Hematopoietic multipotent progenitor cell treated with erythropoietin and hydrocortisone succinate and interleukin-3 and kit ligand, for 4 days (in vitro differentiated cells): Measurements from ENCODE around the gene TMEM267.
"Not testable (repeated sequence)": the region's sequence is repeated elsewhere in the genome, so short reads cannot be mapped to it uniquely, and the experiment has no call there.

Experiments used
- DNase-seq: peaks from one replicate; pipeline ENCODE4 v3.0.0-alpha.2; 2015

The TMEM267 gene

DNA sequence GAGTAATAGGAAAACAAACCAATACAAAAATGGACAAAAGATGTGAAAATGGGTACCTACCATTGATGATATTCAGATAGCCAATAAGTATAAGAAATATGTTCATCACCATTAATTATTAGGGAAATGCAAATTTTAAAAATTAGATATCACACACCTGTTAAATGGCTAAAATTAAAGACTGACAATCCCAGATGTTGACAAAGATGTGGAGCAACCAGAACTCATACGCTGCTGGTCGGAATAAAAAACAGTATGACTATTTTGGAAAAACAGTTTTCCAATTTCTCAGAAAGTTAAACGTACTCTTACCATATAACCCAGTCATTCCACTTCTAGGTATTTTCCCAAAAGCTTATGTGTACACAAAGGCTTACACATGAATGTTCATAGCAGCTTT is 27.1 kb downstream of the TMEM267 start:
- no peak for DNase-seq

DNA sequence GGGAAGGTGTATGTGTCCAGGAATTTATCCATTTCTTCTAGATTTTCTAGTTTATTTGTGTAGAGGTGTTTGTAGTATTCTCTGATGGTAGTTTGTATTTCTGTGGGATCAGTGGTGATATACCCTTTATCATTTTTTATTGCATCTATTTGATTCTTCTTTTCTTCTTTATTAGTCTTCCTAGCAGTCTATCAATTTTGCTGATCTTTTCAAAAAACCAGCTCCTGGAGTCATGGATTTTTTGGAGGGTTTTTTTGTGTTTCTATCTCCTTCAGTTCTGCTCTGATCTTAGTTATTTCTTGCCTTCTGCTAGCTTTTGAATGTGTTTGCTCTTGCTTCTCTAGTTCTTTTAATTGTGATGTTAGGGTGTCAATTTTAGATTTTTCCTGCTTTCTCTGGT is 42.1 kb downstream of the TMEM267 start:
- not testable (repeated sequence) for DNase-seq

DNA sequence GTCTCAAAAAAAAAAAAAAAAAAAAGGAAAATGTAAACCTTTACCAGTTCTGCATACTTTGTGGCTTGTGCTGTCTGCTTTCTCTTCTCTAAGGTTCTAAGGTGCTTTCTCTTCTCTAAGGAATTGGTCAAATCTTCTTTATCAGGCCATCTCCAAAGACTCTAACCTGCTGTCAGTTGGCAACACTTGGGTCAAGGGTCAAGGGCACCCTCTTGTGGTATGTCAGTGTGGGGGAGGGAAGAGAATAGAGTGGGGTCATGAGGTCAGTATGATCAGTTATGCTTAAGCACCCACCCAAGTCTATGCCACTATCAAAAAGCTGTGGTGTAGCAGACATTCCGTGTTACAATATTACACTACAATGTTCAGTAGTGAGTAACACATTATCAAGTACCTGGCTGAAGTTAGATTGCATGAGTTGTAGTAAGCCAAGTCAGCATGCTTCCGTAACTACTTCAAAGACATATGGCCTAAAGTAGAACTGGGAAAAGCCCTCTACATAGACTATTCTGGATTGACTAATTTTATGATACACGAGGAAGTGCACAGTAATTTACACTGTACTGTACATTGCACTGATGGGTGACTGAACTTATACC is 46.5 kb downstream of the TMEM267 start:
- no peak for DNase-seq

DNA sequence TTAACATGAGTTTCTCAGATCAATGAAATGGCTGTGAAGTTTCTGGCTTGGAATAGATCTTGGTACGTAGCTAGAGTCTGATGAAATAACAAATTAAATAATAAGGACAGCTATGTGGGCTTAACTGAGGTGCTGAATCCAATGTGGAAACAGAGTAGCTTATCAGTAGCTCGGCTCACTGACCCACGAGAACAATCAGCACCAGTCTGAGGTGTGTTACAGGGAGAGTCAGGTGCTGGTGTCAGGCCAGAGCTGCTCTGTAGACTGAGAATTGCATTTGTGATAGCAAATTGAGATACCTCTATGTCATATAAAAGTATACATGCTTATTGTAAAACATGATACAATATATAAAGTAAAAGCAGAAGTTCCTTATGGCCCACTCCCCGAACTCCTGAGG is 50.3 kb downstream of the TMEM267 start:
- DNase-seq: no peak

DNA sequence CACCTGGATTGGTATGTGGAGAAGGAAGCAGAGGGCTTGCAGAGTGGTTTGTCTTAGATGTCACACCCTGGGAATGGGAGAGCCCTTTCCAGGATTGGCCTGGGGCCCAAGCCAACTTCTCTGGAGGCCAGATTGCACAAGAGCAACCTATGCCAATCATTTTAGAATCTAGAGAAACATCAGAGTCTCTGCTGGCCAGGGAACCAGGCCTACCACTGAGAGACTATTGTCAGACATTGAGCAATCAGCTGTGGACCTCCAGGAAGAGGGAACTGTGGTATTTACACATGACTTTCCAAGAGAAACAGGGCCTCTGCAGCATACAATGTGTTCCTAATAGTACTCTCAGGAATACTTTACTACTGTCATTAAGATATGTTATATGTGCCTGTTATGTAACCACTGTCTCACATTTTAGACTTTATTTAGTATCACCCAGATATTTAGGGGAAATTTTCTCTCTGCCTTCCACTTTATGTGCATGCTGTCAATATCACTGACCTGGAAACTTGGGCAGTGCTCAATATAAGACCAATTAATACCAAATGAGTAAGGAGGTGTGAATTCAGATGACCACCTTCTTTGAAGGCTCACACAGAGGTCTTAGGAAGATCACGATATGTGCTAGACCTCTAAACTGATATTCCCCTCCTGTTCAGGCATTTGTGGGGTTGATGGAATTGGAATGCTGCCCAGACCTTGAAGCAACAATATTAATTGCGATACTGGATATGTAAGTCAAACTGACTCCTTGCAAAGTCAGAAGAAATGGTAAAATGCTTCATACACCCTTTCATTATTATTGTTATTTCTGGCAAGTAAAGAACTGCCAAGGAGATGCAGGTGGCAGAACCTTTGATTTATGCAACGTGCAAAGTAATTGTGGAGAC is 50.9 kb downstream of the TMEM267 start:
- DNase-seq: peak; percentile 44

DNA sequence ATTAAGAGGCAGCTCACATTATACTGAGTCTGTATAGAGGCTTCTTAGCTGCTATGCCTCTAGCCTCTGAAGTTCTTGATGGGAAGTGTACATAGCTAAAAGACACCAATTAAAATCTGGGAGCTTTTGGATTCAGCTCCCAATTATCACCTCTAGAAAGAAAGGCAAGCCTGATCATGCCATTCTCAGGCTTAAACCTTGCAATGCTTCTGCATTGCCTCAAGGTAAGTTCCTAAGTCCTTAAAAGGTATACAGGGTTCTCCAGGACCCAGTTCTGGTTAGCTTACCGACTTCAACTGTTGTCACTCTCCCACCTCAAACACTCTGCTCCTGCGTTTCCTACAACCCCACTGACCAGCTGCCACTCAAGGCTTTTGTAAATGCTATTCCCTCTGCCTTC is 54.0 kb downstream of the TMEM267 start:
- no peak for DNase-seq

DNA sequence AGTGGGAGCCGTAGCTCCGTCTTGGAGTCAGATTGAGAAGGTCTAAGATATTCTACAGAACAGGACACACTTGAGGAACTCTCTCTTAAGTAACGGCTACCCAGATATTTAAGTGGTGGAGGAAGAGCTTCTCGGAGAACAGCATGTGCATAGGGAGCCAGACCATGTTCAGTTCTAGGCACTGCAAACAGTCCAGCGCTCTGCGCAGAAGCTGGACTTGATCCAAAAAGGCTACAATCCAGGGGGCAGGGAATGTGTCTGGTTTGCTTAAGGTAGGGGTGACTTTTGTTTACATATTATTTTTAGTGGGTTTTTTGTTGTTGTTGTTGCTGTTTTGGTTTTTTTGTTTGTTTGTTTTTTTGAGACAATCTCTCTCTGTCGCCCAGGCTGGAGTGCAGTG is 54.6 kb downstream of the TMEM267 start:
- no peak for DNase-seq

DNA sequence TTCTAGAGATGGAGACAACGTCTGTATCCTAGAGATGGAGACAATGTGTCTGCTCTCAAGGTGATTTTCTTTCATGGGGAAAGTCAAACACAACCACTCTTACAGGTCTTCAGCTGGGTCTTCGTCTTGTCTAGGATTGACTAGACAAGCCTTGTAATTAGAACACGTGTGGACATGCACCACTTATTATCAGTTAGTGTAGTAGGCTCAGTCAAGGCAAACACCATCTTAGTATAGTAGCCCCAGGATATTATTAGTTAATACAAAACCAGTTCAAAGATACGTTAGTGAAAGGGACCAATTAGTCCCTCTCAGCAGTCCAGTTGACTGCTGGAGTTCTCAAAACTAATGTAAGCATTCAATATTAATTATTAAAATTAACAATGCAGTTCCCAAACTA is 56.4 kb downstream of the TMEM267 start:
- no peak for DNase-seq

DNA sequence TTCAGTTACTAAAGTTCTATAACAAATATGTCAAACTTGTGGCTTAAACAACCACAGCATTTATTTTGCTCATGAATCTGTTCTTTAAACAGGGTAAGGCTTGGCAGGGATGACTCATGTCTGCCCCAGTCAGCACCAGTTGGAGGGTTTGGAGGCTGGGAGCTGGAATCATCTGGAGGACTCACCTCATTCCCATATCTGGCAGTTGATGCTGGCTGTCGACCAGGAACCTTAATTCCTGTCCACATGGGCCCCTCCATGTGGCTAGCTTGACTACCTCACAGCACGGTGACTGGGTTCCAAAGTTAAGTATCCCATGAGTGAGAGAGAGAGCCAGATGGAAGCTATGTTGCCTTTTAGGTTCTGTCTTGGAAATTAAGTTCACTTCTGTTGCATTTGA is 57.7 kb downstream of the TMEM267 start:
- no peak for DNase-seq

DNA sequence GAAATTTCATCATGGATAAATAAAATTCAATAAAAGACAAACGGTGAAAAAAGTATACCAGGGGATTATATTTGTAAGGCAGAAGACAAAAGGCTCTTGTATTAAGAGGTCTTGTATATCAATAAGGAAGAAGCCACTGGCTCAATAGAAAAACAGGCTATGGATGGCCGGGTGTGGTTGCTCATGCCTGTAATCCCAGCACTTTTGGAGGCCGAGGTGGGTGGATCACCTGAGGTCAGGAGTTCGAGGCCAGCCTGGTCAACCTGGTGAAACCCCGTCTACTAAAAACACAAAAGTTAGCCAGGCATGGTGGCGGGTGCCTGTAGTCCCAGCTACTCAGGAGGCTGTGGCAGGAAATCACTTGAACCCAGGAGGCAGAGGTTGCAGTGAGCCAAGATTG is 60.6 kb downstream of the TMEM267 start:
- not testable (repeated sequence) for DNase-seq

DNA sequence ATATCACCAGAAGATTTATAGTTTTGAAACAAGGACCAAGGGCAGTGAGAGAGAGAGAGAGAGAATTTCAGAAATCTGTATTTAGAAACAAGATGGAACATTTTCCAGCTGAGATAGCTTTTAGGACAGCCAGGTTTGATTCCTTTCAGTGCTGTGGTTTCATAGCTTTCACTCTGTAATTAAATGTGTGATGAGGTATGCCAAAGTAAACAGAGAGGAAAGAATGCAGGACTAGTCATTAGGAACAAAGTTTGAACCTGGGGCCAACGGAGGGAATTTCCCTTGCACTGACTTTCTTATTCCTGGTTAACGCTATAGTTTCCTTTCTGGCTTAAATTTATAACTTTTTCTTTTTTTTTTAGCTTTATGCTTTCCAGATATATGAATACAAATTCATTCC is 61.5 kb downstream of the TMEM267 start:
- DNase-seq: no peak

DNA sequence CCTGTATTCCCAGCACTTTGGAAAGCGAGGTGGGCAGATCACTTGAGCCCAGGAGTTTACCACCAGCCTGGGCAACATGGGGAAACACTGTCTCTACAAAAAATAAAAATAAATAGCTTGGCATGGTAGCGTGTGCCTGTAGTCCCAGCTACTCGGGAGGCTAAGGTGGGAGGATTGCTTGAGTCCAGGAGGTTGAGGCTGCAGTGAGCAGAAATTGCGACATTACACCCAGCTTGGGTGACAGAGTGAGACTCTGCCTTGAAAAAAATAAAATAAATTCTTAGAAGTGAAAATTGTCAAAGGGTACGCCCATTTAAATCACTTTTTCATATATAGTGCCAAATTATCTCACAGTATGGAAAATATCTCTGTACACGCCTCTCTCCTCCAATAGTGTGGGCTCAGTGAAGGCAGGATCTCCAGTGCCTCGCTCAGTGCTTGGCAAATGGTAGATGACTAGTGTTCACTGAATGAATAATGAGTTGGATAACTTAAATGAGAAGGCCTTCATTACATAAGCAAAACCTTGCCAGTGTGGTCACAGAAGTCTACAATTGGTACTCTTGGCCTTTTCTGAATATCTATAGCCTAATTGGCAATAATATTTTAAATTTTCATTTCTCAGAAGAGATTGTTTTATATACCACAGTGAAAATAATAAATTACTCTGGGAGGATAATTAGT is 62.1 kb downstream of the TMEM267 start:
- DNase-seq: no peak

DNA sequence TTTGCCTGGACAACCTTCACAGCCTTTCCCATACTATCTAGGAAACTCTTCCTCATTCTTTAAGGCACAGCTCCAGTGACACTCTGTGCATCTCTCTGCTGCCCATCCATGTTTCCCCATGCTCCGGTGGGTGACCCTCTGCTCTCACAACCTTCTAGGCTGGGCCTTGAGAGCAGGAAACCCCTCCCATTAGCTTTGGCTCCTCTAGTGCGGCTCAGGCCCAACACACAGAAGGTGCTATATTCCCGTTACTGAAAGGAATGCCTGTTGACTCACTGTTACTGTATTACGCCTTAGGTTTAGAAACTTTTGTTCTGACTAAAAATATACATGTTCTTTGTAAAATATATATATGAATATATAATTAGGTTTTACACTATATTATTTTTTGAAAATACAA is 63.4 kb downstream of the TMEM267 start:
- DNase-seq: no peak

DNA sequence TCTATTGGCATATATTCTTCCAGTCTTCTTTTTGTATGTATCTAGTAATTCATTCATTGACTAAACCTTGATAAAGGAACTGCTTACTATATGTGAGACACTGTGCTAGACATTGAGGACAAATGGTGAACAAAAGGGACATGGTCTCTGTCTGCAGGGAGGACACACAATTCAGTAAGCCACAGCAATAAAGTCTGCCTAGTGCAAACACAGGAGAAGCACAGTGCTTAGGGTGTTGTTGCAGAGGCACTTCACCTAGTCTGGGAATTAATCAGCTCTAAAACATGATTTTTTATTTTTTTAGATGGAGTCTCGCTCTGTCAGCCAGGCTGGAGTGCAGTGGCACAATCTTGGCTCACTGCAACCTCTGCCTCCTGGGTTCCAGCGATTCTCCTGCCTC is 65.1 kb downstream of the TMEM267 start:
- DNase-seq: no peak

DNA sequence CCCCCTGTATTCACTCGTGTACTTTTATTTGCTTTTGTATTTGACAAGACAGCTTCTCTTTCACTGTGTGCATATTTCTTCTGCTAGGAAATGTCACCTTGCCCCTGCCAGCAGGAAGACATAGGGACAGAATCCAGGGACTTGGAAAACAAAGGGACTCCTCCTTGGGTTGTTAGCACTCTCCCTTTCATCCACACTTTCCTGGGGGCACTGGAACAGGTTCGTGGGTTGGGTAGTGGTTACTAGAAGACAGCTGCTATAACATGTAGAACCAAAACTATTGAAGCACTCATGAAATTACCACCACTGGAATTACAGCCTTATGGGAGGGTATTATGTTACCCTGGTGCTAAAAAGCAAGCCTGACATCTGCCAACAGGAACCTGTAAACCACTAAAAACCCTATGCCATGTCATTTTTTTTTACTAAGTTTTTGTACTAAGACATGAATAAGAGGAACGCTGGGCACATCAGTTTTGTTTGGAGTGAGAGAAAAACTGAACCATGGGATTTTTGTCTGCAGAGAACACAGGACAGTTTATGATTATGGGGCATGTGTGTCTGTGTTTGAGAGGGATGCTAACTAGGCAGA is 66.8 kb downstream of the TMEM267 start:
- no peak for DNase-seq

DNA sequence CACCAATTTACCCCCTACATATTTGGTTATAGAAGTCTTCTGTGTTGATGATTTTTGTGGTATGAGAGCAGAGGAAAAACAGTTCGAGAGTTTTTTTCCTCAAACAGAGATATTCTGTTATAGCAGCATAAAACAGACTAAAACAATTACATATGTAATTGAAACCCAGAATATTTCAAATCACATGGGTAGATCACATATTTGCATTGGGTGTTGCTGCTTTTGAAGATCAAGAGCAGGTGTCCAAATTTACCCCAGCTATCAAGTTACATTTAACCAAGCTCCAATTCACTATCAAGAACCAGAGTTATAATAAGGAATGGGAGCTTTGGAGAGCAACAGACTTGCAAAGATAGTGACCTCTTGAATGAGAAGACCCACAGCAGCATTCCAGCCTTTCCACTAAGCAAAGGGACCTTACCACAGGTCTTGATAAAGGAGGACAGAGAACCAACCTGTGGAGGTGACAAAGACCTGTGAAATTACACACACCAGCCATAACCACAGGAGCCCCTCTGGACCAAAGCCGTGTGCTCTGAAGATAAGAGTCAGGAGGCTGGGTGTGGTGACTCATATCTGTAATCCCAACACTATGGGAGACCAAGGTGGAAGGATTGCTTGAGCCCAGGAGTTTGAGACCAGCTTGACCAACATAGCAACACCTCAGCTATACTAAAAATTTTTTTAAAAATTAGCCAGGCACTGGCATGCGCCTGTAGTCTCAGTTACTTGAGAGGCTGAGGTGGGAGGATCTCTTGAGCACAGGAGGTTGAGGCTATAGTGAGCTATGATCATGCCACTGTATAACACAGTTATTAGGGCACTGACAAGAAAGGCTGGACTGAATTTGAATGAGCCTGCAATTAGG is 67.5 kb downstream of the TMEM267 start:
- peak; percentile 73 for DNase-seq

DNA sequence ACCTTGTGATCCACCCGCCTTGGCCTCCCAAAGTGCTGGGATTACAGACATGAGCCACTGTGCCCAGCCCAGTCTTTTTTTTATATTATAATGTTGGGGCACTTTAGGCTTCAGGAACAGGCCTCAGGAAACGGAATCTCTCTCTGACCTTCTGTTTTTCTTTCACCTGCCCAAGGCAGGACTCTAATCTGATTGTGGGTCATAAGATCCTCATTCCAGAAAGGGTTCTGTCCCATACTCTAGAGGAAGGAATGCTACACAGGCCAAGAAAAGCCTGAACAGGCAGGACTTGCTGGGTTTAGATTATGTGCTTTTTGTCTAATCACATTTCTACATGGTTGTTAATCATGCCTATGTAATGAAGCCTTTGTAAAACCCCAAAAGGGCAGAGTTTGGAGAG is 69.7 kb downstream of the TMEM267 start:
- no peak for DNase-seq

DNA sequence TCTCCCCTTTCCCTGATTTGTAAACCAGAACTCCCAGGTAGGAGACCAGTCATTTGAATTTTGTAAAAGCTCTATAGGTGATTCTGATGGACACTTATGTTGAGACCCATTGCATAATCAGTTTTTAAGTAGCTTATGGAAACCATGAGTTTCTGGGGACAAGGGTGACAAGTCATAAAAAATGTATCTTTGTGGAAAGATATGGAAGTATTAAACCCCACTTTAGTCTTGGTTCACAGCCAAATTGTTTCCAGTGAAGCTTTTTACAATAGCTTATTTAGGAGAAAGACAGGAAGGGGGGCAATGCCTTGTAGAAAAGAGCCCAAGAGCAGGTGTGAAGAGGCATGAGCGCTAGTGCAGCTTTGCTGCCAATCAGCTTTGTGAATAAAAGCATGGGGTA is 71.0 kb downstream of the TMEM267 start:
- DNase-seq: no peak

DNA sequence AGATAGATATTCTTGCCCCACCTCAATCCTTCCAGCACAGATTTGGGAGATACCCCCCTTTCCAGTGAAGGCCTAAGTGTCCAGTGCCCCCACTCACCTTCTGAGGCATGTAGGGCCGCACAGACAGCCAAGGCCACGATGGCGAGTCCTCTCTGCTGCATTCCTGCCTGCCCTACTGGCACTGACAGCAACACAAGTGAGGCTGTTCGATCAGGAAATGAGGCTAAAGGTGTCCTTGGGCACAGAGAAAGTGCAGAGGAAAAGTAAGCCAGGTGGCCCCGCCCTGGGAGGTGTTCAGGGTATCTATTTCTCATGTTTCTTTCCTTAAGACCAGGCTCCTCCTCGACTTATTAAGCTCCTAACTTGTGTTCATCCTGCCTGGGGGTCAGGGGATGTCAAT is 71.5 kb downstream of the TMEM267 start, which contains the start of gene CCL28:
Gene CCL28 (minus strand): TSS at position 236 of the 400 bp plus-strand sequence. CDS start 75 bp downstream, at position 161.
- no peak for DNase-seq

DNA sequence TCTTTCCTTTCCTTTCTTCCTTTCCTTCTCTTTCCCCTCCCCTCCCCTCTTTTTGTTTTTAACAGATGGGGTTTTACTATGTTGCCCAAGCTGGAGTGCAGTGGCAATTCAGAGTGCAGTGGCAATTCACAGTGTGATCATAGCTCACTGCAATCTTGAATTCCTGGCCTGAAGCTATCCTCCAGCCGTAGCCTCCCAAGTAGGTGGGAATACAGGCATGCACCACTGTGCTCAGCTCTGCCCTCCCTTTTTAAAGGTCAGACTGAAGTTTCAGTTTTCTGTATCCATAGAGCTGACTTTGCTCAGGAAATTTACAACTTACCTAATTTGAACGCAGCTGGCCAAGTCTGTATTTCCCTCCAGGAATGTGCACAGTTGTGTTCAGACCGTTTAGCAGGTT is 72.2 kb downstream of the TMEM267 start:
- no peak for DNase-seq

DNA sequence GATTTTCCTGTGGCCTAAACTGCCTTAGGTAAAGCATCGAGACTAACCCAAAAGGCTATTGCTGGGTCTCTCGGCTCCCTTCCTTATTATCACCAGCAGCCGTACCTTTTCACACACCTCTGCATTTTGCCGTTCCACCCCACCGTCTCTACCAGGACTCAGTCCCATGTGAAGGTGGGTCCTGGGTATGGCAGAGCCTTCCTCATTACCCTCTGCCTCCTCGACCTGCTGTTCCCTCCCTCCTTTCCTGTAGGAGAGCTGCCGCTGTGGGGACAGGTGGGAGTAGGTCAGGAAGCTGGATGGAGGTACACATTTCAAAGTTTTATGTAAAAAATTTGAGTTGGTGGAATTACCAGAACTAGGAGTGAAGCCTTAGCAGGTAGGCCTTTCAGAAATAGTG is 73.3 kb downstream of the TMEM267 start:
- DNase-seq: no peak

DNA sequence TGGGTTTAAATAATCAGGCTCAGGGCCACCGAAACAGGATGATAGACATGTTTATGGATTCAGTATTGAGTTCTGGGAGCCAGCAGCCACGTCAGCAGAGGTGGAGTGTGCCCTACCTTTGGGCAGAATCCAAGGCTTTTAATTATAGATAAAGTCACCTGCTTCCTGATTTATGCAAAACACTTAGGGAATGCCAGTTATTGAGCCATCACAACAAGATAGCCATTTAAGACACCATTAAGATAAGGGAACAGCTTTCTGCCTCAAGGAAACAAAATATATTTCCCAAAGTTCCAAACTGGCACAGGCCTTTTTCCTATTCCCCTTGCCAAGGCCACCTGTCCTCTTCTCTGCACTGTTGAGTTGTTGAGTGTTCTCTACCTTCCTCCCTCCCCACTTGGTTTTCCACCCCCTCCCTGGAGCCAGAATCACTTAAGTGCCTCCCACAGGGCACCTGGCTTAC is 73.8 kb downstream of the TMEM267 start:
- no peak for DNase-seq
